Ureter (tissue), 1 donor: ENCODE data around the gene MRGPRX4. TPM values are rescaled to one million over a fixed set of nuclear protein-coding genes. Genes with fewer than 3 reads are reported as not detected.

ENCODE experiments used
- DNase-seq: peaks from one replicate; pipeline ENCODE4 v3.0.0-alpha.2; 2020; ENCODE audit warnings: low spot score
- total RNA-seq: library from RNA; stranded (reverse); gene quantifications from one replicate; pipeline ENCODE4 v1.2.4, GENCODE V29; 2023
- donor health status: DM: yes; HTN: yes; CAD: no.

MRGPRX4 gene
- total RNA-seq, 1 donor from 2014 or later: not detected

DNA sequence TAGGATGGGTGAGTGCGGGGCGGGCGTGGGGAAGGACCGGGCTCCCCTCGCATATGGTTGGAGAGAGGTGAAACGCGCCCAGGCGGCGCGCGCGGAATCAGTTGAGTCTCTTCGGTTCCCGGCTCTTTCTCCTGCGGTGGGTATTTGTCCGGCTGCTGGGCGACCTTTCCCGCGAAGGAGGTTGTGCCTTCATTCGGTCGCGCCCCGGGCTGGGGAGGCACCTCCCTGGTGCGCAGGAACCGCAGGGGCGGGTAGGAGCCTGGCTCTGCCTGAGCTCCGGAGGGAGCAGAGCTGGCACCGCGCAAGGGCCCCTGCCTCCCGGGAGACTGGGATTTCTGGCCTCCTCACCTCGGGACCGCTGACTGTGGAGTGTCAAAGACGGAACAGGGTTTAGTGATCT lies 36.4 kb downstream of the MRGPRX4 start:
- no peak for DNase-seq

DNA sequence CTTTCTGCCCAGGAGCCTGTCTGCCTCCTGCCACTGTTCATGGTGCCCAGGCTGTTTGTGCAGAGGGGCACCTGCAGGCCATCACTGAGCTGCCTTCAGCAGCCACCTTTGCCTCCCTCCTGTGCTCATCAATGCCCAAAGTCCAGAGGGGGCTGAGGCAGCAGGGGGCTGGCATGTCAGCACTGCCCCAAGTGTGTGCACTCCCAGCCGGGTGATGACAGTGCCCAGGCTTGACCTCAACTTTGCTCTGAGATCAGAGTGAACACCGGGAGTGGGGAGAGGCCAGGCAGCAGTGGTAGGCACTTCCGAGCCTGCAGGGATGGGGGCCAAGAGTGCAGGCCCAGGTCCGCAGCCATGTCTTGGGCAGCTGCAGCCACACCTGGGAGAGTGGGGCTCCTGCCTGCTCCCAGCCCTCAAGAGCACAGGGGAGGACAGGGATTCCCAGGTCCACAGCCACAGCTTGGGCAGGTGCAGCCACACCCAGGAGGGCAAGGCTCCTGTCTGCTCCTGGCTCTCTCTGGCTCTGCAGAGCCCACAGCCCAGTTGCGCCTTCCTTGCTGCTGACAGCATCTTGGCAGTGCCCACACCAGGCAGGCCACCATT lies 48.7 kb downstream of the MRGPRX4 start:
- no peak for DNase-seq

DNA sequence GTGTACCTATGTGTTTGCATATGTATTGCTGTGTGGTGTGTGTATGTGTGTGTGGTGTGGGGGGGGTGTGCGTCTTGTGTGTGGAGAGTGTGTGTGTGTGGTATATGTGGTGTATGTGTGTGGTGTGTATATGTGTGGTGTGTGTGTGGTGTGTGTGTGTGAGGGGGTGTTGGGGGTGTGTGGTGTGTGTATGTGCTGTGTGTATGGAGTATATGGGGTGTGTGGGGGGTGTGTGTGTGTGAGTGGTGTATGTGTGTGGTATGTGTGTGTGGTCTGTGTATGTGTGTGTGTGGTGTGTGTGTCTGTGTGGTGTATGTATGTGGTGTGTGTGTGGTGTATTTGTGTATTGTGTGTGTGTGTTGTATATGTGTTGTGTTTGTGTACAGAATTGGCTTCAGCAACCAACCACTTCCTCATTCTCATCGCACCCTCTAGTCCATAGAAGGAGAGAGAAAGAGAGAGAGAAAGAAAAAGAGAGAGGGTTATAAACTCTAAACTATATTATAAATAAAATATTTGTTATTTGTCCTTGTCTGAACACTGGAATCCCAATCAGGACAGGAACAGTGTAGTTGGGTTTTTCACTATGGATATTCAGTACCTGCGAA lies 50.3 kb downstream of the MRGPRX4 start:
- no peak for DNase-seq

Other genes starting within 250 kb of the MRGPRX4 start
- gene SERGEF, start 159.8 kb upstream of the MRGPRX4 start, total RNA-seq: 46.4 TPM
- gene TPH1, start 126.6 kb upstream of the MRGPRX4 start, total RNA-seq: 1.7 TPM
- gene SAAL1, start 66.8 kb upstream of the MRGPRX4 start, total RNA-seq: 21.5 TPM
- not detected for gene MRGPRX3, start 40.3 kb upstream of the MRGPRX4 start, total RNA-seq
- gene SAA4, start 64.0 kb downstream of the MRGPRX4 start, total RNA-seq: not detected
- 6.7 TPM for gene SAA2, start 75.8 kb downstream of the MRGPRX4 start, total RNA-seq
- gene SAA1, start 93.4 kb downstream of the MRGPRX4 start, total RNA-seq: 5.5 TPM
- gene HPS5, start 149.3 kb downstream of the MRGPRX4 start, total RNA-seq: 18.1 TPM
- gene GTF2H1, start 149.7 kb downstream of the MRGPRX4 start, total RNA-seq: 61.4 TPM
- gene LDHA, start 221.7 kb downstream of the MRGPRX4 start, total RNA-seq: 304 TPM
- gene LDHC, start 239.5 kb downstream of the MRGPRX4 start, total RNA-seq: not detected